ENCODE results near the gene AIMP1. TPM values are rescaled to one million over a fixed set of nuclear protein-coding genes. Genes with fewer than 3 reads are reported as not detected.

The AIMP1 gene
- total RNA-seq, 1 experiment from 2014 or later: 52.5 TPM

GRCh38 chr4:106314960-106315359, 1.4 kb upstream of the AIMP1 start (continued):
- TF ChIP-seq E2F1 (CRISPR knock-in tag; IDR thresholded peaks at IDR 0.05) (no peak), CREB1 (CRISPR knock-in tag; IDR thresholded peaks at IDR 0.05) (no peak), MLX (CRISPR knock-in tag; IDR thresholded peaks at IDR 0.05) (no peak), USF1 (CRISPR knock-in tag; IDR thresholded peaks at IDR 0.05) (no peak), ZNF121 (CRISPR knock-in tag; IDR thresholded peaks at IDR 0.05) (no peak), ZBTB43 (CRISPR knock-in tag; IDR thresholded peaks at IDR 0.05) (no peak), MYBL2 (CRISPR knock-in tag; IDR thresholded peaks at IDR 0.05) (no peak), FOXK1 (CRISPR knock-in tag; IDR thresholded peaks at IDR 0.05) (no peak), MXD4 (CRISPR knock-in tag; IDR thresholded peaks at IDR 0.05; ENCODE audit: borderline replicate concordance) (no peak), GABPB1 (CRISPR knock-in tag; IDR thresholded peaks at IDR 0.05) (no peak)

- Mint-ChIP-seq H3K4me1 (peaks cover 6% of the 10 kb centered on the region), H3K4me3 (no peak overlapping the region), H3K27me3 (ENCODE audit: low read depth) (no peaks in the 10 kb centered on the region), H3K27ac (no peak overlapping the region), H3K9me3 (peaks cover 15% of the 10 kb centered on the region), H3K36me3 (peaks cover 10% of the 10 kb centered on the region)
- TF ChIP-seq RELA (CRISPR knock-in tag; IDR thresholded peaks at IDR 0.05; ENCODE audit: borderline replicate concordance) (no peak), NR1H2 (CRISPR knock-in tag; IDR thresholded peaks at IDR 0.05) (no peak), ETV6 (CRISPR knock-in tag; IDR thresholded peaks at IDR 0.05) (no peak)
- POLR2A ChIA-PET: interaction anchor here (0.6 to 1.1 kb wide), 6 partner anchors 15 to 1510 kb away, joined by 3 to 5 read pairs (median 3); no protein-coding TSS in a partner anchor
- ATAC-seq (peak; percentile 10), DNase-seq (ENCODE audit: low spot score) (no peak)
- CTCF ChIA-PET: interaction anchor here (1.2 kb wide), 1 partner anchor 13 kb away, joined by 6 read pairs; no protein-coding TSS in a partner anchor
These were observed 828 bp upstream of the AIMP1 start for GRCh38 chr4:106315476-106315967.

- Mint-ChIP-seq H3K4me3 (no peak overlapping the region), H3K9me3 (peaks cover 20% of the 10 kb centered on the region), H3K27me3 (ENCODE audit: low read depth) (no peaks in the 10 kb centered on the region), H3K36me3 (peaks cover 20% of the 10 kb centered on the region), H3K4me1 (peaks cover 6% of the 10 kb centered on the region), H3K27ac (no peak overlapping the region)
- DNase-seq (ENCODE audit: low spot score) (no peak), ATAC-seq (no peak)
- TF ChIP-seq JUN (CRISPR knock-in tag; IDR thresholded peaks at IDR 0.05): no peak
- TF ChIP-seq ZMAT4 (CRISPR knock-in tag; IDR thresholded peaks at IDR 0.05): 0 out of 2 replicates have a peak, but pooled peaks have one; percentile 12
- ChIA-PET POLR2A (no interaction called here), CTCF (no interaction called here)
These were observed 541 bp downstream of the AIMP1 start for GRCh38 chr4:106316773-106317409.

- CTCF ChIA-PET: no interaction called here
- no peak for TF ChIP-seq TP53 (CRISPR knock-in tag; IDR thresholded peaks at IDR 0.05)
- no peak for ATAC-seq
These were observed 1.5 kb downstream of the AIMP1 start for GRCh38 chr4:106317815-106318214.

More at GRCh38 chr4:106317815-106318214, 1.5 kb downstream of the AIMP1 start:
- H3K27ac Mint-ChIP-seq: 0 out of 2 replicates have a peak overlapping the region, but pooled peaks have one; percentile 12
- peaks cover 22% of the 10 kb centered on the region for H3K36me3 Mint-ChIP-seq
- H3K27me3 Mint-ChIP-seq (ENCODE audit: low read depth): no peaks in the 10 kb centered on the region
- H3K4me1 Mint-ChIP-seq: peaks cover 8% of the 10 kb centered on the region
- H3K9me3 Mint-ChIP-seq: peaks cover 20% of the 10 kb centered on the region
- no peak overlapping the region for H3K4me3 Mint-ChIP-seq
- POLR2A ChIA-PET: no interaction called here
- no peak for DNase-seq (ENCODE audit: low spot score)
